Activated CD4-positive, alpha-beta T cell treated with anti-CD3 and anti-CD28 coated beads, Interleukin-2, amount 10 ng/mL, durations not matched to agents 24 days and 14 days (primary cell): ENCODE measurements around the gene ATAD3A. TPM values are rescaled to one million over a fixed set of nuclear protein-coding genes. Genes with fewer than 3 reads are reported as not detected.
A peak's percentile ranks its signal among the peaks of the same experiment; 100 is the strongest.

Experiments
- DNase-seq: peaks from one replicate; pipeline ENCODE4 v3.0.0; 2022
- H3K27ac Mint-ChIP-seq: one replicate; pipeline ENCODE4 v1.8.0; 2022; ENCODE audit warnings: mild to moderate bottlenecking, mixed read lengths
- H3K27me3 Mint-ChIP-seq: one replicate; pipeline ENCODE4 v1.8.0; 2022; ENCODE audit warnings: mixed read lengths
- H3K36me3 Mint-ChIP-seq: one replicate; pipeline ENCODE4 v1.8.0; 2022; ENCODE audit warnings: low read depth, mild to moderate bottlenecking, mixed read lengths
- H3K4me1 Mint-ChIP-seq: one replicate; pipeline ENCODE4 v1.8.0; 2021; ENCODE audit warnings: mixed read lengths
- H3K4me3 Mint-ChIP-seq: one replicate; pipeline ENCODE4 v1.8.0; 2022; ENCODE audit warnings: mild to moderate bottlenecking, moderate library complexity, mixed read lengths
- H3K9me3 Mint-ChIP-seq: one replicate; pipeline ENCODE4 v1.8.0; 2021; ENCODE audit warnings: mixed read lengths
- intact Hi-C: fragments of 100-400 bp; cut with micrococcal nuclease; formaldehyde crosslinking; loops from one replicate; pipeline ENCODE4 v1.15.1; 2023
- total RNA-seq: library from RNA; stranded (reverse); gene quantifications from 2 replicates; pipeline ENCODE4 v1.2.3, GENCODE V29; 2022

Gene ATAD3A
- total RNA-seq, 1 donor from 2014 or later, result 107 TPM

DNA sequence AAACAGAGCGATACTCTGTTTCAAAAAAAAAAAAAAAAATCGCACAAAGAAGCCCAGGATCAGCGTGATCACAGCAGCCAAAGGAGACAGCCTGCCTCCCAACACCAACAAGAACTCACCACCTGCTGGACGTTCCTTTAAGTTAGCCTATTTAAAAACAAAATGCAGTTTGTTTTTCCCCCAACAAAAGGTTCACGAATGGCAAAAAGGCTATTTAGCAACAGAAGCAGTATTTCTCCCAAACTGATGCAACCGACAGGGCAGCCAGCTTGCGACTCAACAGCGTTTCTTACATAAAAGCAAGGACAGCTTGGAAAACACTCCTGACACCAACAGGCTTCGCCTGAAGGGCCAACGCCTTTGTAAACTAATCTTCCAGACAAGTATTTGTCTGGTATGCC lies 55.9 kb downstream of the ATAD3A start:
- Mint-ChIP-seq H3K4me1 (peaks cover 25% of the 10 kb centered on the region), H3K9me3 (no peaks in the 10 kb centered on the region), H3K27ac (no peak overlapping the region), H3K27me3 (no peaks in the 10 kb centered on the region), H3K4me3 (no peak overlapping the region), H3K36me3 (peaks cover 45% of the 10 kb centered on the region)
- intact Hi-C loops, result no loop called here
- DNase-seq, result no peak

DNA sequence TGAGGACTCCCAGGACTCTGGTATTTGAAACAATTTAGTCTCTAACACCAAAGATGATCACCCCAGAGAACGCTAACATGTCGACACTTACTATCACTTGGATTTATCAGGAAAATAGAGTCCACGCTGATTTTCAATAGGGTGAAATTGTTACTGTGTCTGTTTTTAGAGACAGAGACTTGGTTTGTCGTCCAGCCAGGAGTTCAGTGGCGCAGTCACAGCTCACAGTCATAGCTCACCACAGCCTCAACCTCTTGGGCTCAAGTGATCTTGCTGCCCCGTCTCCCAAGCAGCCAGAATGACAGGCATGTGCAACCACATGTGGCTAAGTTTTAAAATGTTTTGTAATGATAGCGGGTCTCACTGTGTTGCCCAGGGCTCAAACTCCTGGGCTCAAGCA lies 57.4 kb downstream of the ATAD3A start:
- H3K4me3 Mint-ChIP-seq, result no peak overlapping the region
- H3K36me3 Mint-ChIP-seq, result peaks cover 44% of the 10 kb centered on the region
- H3K9me3 Mint-ChIP-seq, result no peaks in the 10 kb centered on the region
- peaks cover 27% of the 10 kb centered on the region for H3K4me1 Mint-ChIP-seq
- no peak for DNase-seq
- peaks cover 2% of the 10 kb centered on the region for H3K27me3 Mint-ChIP-seq
- intact Hi-C loops, result no loop called here
- H3K27ac Mint-ChIP-seq, result no peak overlapping the region

DNA sequence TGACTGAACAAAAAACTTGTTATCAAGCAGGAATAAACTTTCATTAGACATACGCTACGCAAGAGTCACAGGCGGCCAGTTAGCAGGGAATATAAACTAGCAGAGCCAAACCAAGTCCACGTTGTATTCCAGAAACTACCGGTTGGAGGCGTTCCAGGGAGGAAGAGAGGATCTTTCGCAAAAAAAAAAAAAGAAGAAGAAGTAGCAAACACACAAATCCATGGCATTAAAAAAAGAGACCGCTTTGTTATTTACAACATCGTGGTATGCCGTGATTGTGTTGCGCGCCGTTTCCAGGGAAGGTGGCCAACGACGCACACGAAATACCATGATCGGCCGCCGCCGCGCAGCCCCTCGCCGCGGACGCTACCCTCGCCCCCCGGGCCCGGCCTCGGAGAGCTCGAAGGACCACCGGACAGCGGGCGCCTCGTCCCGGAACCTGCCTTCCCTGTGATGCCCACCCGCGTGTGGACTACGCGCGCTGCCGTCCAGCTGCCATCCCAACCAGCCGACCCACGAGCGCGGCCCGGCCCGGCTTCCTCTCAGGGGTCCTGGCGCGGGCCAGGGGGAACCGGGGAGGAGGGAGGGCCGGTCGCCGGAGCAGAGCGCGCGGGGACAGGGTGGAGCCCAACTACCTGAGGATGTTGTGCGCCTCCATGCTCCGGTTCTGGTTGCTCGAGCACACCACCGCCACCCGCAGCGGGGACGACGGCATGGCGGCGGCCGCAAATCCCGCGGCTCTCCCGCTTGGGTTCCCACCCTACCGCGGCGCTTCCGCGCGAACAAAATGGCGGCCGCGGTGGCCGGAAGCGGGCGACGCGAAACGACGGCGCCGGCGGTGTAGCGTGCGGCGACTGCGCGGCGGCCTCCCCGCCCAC lies 62.1 kb downstream of the ATAD3A start:
- Mint-ChIP-seq H3K4me3 (peak overlapping the region; percentile 95), H3K27ac (peak overlapping the region; percentile 99), H3K27me3 (peaks cover 2% of the 10 kb centered on the region), H3K36me3 (peaks cover 19% of the 10 kb centered on the region), H3K9me3 (no peaks in the 10 kb centered on the region), H3K4me1 (peaks cover 30% of the 10 kb centered on the region)
- peak; percentile 94 for DNase-seq
- intact Hi-C loops, result loop anchor here (1.0 kb wide), 2 partner anchors 41 to 103 kb away; partner anchors contain the start of genes ATAD3B and MIB2

DNA sequence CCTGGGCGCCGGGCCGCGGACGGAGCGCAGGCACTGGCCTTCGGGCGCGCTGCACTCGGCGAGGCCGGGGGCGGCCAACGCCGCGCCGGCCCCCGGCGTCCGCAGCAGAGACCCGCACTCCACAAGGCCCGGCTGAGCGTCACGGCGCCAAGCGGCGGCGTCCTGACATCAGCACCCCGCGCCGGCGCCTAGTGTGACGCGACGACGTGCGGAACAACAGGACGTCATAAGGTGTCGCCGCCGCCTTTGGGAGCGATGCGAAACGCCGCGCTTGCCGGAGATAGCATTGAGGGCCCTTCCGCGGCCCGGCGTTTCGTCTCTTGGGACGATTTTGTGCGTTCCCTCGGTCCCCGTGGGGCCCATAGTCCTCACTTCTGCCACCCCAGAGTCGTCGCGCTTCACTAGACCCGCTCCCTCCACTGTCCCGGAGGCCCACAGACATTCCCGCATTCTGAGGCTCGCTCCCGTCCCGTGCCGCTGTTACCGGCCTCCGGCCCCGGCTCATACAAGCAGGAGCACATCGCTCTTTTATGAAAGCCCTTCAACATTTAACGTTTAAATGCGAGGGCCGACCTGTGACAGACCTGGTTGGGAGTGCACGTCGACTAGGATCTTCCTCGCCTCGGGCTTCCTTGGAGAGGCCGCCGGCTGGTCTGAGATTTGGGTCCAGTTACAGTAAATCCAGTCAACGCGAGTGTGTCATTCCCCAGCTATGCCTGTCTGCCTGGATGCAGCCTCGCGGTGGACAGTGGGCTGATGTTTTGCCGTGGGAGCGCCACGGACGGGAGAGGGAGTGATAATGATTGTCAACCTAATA lies 63.0 kb downstream of the ATAD3A start, which contains the start of gene SSU72:
TSS of gene SSU72 (minus strand) at position 143 of the 817 bp plus-strand sequence. CDS start 306 bp downstream, outside the sequence.
- peak within 1 kb of the TSS; percentile 99 for H3K27ac Mint-ChIP-seq
- H3K4me3 Mint-ChIP-seq, result peak within 1 kb of the TSS; percentile 95
- peaks cover 17% of the 10 kb centered on the region for H3K36me3 Mint-ChIP-seq
- DNase-seq, result peak; percentile 98
- intact Hi-C loops, result loop anchor here (1.0 kb wide), 1 partner anchor 40 kb away; the partner anchor contains the start of gene MIB2
- H3K27me3 Mint-ChIP-seq, result peaks cover 2% of the 10 kb centered on the region
- peaks cover 23% of the 10 kb centered on the region for H3K4me1 Mint-ChIP-seq
- no peaks in the 10 kb centered on the region for H3K9me3 Mint-ChIP-seq

DNA sequence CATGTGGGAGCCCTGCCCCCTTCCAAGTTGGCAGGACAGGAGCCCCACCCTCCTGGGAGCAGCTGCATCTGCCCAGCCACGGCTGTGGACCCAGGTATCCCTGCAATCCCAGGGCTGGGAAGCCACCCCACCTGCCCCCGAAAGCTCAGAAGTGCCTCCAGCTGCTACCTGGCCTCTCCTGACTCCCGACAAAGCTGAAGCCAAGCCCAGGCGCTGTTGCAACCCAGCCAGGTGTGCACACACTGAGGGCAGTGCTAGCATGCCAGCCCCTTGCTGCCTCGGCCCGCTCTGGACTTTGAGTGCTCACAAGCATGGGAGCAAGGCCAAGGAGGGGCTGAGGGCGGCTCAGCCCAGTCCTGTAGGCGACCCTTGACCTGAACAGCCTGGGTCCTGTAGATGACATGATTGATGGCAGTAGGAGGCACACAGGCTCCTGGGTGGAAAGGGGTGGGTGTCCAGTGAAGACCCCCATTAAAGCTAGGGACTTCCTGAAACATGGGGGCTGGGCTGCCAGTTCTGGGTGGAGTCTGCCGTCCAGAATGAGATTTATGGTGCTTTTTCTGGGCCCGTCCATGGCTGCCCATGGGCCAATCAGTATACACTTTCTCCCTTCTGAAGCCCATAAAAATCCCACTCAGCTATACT lies 65.5 kb downstream of the ATAD3A start:
- DNase-seq, result no peak

DNA sequence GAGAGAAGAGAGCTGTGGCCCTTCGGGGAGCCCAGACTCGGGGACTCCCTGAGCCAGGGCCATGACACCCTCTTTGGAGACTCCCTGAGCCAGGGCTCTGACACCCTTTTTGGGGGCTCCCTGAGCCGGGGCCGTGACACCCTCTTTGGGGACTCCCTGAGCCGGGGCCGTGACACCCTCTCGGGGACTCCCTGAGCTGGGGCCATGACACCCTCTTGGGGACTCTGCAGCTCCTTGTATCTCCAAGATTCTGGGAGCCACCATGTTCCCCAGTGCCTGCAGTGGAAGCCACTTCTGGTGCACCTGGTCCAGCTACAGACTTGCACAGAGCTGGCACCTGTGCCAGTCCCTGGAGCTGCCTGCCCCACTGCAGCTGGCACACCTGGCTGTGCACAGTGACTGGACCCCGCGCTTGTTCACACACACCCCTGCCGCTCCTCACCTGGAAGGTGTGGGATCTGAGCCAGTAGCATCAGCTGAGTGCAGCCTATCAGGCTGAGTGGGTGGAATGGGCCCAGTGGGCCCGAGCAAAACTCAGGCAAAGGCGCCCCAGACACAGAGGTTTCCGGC lies 66.5 kb downstream of the ATAD3A start:
- peaks cover 15% of the 10 kb centered on the region for H3K27me3 Mint-ChIP-seq

More for the DNA sequence above, 65.5 kb downstream of the ATAD3A start:
- peaks cover 15% of the 10 kb centered on the region for H3K27me3 Mint-ChIP-seq
- H3K36me3 Mint-ChIP-seq, result peaks cover 9% of the 10 kb centered on the region
- H3K4me3 Mint-ChIP-seq, result no peak overlapping the region
- no peaks in the 10 kb centered on the region for H3K9me3 Mint-ChIP-seq
- H3K27ac Mint-ChIP-seq, result no peak overlapping the region
- intact Hi-C loops, result no loop called here
- H3K4me1 Mint-ChIP-seq, result peaks cover 14% of the 10 kb centered on the region

DNA sequence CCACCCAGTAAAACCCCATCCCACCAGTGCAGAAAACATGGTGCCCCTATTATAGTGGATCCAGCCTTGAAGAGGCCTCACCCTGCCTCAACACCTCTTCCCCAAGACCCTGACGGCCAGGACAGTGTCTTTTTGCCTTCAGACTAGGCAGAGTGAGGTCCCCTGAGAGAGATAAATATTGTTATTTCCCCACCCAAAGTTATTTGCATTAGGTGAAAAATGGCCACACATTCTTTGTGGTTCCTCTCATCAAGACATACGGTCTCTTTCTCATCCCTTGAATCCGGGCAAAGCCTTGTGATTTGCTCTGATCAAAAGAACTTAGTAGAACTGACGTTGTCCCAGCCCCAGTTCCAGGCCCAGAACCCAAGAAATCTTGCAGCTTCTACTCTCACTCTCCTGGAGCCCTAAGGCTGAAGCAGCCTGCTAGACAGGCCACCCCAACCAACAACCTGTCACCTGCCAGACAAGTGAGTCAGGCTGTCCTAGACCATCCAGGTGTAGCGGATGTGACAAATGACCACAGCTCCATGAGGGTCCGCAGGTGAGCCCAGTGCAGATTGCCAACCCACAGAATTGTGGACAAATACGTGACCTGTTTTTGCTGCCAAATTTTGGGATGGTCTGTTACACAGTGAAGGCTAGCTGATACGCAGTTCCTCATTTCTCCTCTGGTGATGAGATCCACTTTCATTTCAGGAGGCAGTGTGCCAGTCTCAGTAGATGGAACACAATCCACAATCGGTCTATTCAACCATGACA lies 70.8 kb downstream of the ATAD3A start:
- Mint-ChIP-seq H3K27ac (no peak overlapping the region), H3K36me3 (no peaks in the 10 kb centered on the region), H3K4me3 (no peak overlapping the region), H3K9me3 (no peaks in the 10 kb centered on the region), H3K4me1 (peaks cover 3% of the 10 kb centered on the region), H3K27me3 (peaks cover 13% of the 10 kb centered on the region)
- intact Hi-C loops, result no loop called here
- DNase-seq, result no peak

More for the DNA sequence above, 66.5 kb downstream of the ATAD3A start:
- H3K36me3 Mint-ChIP-seq, result peaks cover 4% of the 10 kb centered on the region
- intact Hi-C loops, result no loop called here
- H3K27ac Mint-ChIP-seq, result no peak overlapping the region
- H3K4me1 Mint-ChIP-seq, result peaks cover 10% of the 10 kb centered on the region
- no peaks in the 10 kb centered on the region for H3K9me3 Mint-ChIP-seq
- H3K4me3 Mint-ChIP-seq, result no peak overlapping the region
- no peak for DNase-seq

DNA sequence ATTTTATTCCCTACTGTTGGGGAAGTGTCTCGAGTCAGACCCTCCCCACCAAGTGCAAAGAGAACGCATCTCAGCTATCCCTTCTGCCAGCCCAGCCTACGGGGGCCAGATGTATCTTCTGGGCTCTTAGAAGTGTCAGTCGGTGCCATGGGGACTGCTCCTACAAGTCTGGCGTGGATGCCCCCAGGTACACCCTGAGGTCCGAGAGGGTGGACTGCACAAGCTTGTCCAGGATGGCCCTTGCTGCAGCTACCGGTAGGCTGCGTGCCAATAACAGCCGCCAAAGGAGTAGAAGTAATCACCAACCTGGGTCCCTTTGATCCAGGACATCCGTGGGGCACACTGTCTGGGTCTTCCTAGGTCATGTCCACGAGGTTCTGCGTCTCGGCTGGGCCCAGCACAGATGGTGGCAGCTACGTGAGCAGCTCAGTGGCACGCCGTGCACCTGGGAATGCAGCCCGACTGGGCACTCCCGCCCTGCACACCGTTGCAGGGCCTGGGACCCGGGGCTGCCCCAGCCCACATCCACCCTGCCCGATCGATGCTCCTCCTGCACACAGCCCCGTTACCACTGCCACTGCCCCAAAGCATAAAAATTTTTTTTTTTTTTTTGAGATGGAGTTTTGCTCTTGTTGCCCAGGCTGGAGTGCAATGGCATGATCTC lies 71.5 kb downstream of the ATAD3A start:
- H3K9me3 Mint-ChIP-seq, result no peaks in the 10 kb centered on the region
- DNase-seq, result peak; percentile 54
- peaks cover 13% of the 10 kb centered on the region for H3K27me3 Mint-ChIP-seq
- H3K36me3 Mint-ChIP-seq, result no peaks in the 10 kb centered on the region
- intact Hi-C loops, result no loop called here
- no peak overlapping the region for H3K4me3 Mint-ChIP-seq
- H3K4me1 Mint-ChIP-seq, result peaks cover 3% of the 10 kb centered on the region
- no peak overlapping the region for H3K27ac Mint-ChIP-seq

Other genes starting within 250 kb of the ATAD3A start
- gene UBE2J2, start 238.3 kb upstream of the ATAD3A start, total RNA-seq, result 86.9 and 87.3 TPM in 2 replicates
- gene SCNN1D, start 231.7 kb upstream of the ATAD3A start, total RNA-seq, result 3.1 and 3.2 TPM in 2 replicates
- gene ACAP3, start 204.2 kb upstream of the ATAD3A start, total RNA-seq, result 54.1 and 55.7 TPM in 2 replicates
- gene PUSL1, start 203.6 kb upstream of the ATAD3A start, total RNA-seq, result 33.4 and 35.2 TPM in 2 replicates
- gene INTS11, start 187.5 kb upstream of the ATAD3A start, total RNA-seq, result 145 TPM in 2 replicates
- gene CPTP, start 187.4 kb upstream of the ATAD3A start, total RNA-seq, result 11.5 and 12.3 TPM in 2 replicates
- gene TAS1R3, start 180.9 kb upstream of the ATAD3A start, total RNA-seq, result 0.28 and 0.38 TPM in 2 replicates
- gene DVL1, start 162.7 kb upstream of the ATAD3A start, total RNA-seq, result 63.2 and 65.9 TPM in 2 replicates
- gene MXRA8, start 153.6 kb upstream of the ATAD3A start, total RNA-seq, result 0.24 and 0.75 TPM in 2 replicates
- 142 and 146 TPM in 2 replicates for gene AURKAIP1, start 137.0 kb upstream of the ATAD3A start, total RNA-seq
- gene CCNL2, start 112.8 kb upstream of the ATAD3A start, total RNA-seq, result 144 and 146 TPM in 2 replicates
- gene MRPL20, start 104.9 kb upstream of the ATAD3A start, total RNA-seq, result 187 and 194 TPM in 2 replicates
- not detected in 2 replicates for gene ANKRD65, start 90.9 kb upstream of the ATAD3A start, total RNA-seq
- gene VWA1, start 76.5 kb upstream of the ATAD3A start, total RNA-seq, result 4.9 and 5.2 TPM in 2 replicates
- gene ATAD3C, start 62.5 kb upstream of the ATAD3A start, total RNA-seq, result 0.40 and 0.75 TPM in 2 replicates
- gene ATAD3B, start 40.4 kb upstream of the ATAD3A start, total RNA-seq, result 98.0 and 98.5 TPM in 2 replicates
- 0.52 TPM in 1 of 2 replicates, not detected in the other for gene TMEM240, start 28.5 kb downstream of the ATAD3A start, total RNA-seq
- gene SSU72, start 62.7 kb downstream of the ATAD3A start, total RNA-seq, result 134 TPM in 2 replicates
- 14.3 and 15.9 TPM in 2 replicates for gene FNDC10, start 88.0 kb downstream of the ATAD3A start, total RNA-seq
- gene MIB2, start 103.3 kb downstream of the ATAD3A start, total RNA-seq, result 32.7 and 34.1 TPM in 2 replicates
- gene MMP23B, start 120.0 kb downstream of the ATAD3A start, total RNA-seq, result 1.2 and 1.5 TPM in 2 replicates
- gene CDK11B, start 146.8 kb downstream of the ATAD3A start, total RNA-seq, result 38.0 and 40.4 TPM in 2 replicates
- 40.3 and 41.5 TPM in 2 replicates for gene SLC35E2B, start 180.6 kb downstream of the ATAD3A start, total RNA-seq
- 68.3 and 70.4 TPM in 2 replicates for gene CDK11A, start 212.2 kb downstream of the ATAD3A start, total RNA-seq